GM19395 (cell line): Measurements from ENCODE around the gene RPS6KB2.
"Not testable (repeated sequence)": the region's sequence is repeated elsewhere in the genome, so short reads cannot be mapped to it uniquely, and the experiment has no call there.

Source experiments
- ATAC-seq: cut with Tn5 transposase; IDR thresholded peaks from one replicate; pipeline ENCODE4 v1.9.1; 2021; ENCODE audit warnings: mild to moderate bottlenecking, moderate library complexity; ENCODE audit not compliant: unreplicated experiment

The RPS6KB2 gene

GRCh38 chr11:67465189-67465510 lies 36.9 kb downstream of the RPS6KB2 start:
- ATAC-seq, result no peak

GRCh38 chr11:67465530-67465929 lies 37.2 kb downstream of the RPS6KB2 start:
- not testable (repeated sequence) for ATAC-seq

GRCh38 chr11:67466367-67466766 lies 38.1 kb downstream of the RPS6KB2 start:
- ATAC-seq, result no peak

GRCh38 chr11:67466962-67467771 lies 38.9 kb downstream of the RPS6KB2 start:
- ATAC-seq, result no peak

GRCh38 chr11:67468056-67468455 lies 39.8 kb downstream of the RPS6KB2 start:
- no peak for ATAC-seq

GRCh38 chr11:67468456-67468758 lies 40.1 kb downstream of the RPS6KB2 start:
- ATAC-seq, result no peak

GRCh38 chr11:67468759-67469507 lies 40.6 kb downstream of the RPS6KB2 start, which contains the start of gene TMEM134:
TMEM134 (minus strand) TSS chr11:67469251; CDS start chr11:67469192, 59 bp downstream.
- ATAC-seq, result peak; percentile 69

GRCh38 chr11:67469508-67469811 lies 41.2 kb downstream of the RPS6KB2 start:
- ATAC-seq, result no peak

- ATAC-seq, result no peak
These were observed 42.2 kb downstream of the RPS6KB2 start for GRCh38 chr11:67470337-67471002.

- no peak for ATAC-seq
These were observed 44.6 kb downstream of the RPS6KB2 start for GRCh38 chr11:67472882-67473281.

- not testable (repeated sequence) for ATAC-seq
These were observed 48.4 kb downstream of the RPS6KB2 start for GRCh38 chr11:67476692-67477091.

GRCh38 chr11:67477344-67478050 lies 49.2 kb downstream of the RPS6KB2 start:
- ATAC-seq, result not testable (repeated sequence)

GRCh38 chr11:67482275-67482826 lies 54.1 kb downstream of the RPS6KB2 start:
- ATAC-seq, result peak; percentile 1

GRCh38 chr11:67482827-67483798 lies 54.8 kb downstream of the RPS6KB2 start, which contains the start of gene AIP:
AIP (plus strand) TSS chr11:67483026; CDS start chr11:67483159, 133 bp downstream.
- ATAC-seq, result peak; percentile 72

- ATAC-seq, result no peak
These were observed 55.8 kb downstream of the RPS6KB2 start for GRCh38 chr11:67483831-67484665.

- no peak for ATAC-seq
These were observed 56.6 kb downstream of the RPS6KB2 start for GRCh38 chr11:67484847-67485311.
